K562 (cell line): ENCODE measurements around the gene DTNA. TPM values are rescaled to one million over a fixed set of nuclear protein-coding genes. Genes with fewer than 3 reads are reported as not detected.

Experiments used
- ATAC-seq: fragments of 200-7000 bp; cut with Tn5 transposase; 3 replicates; pipeline ENCODE4 v1.9.1; 2020; ENCODE audit warnings: moderate library complexity
- BruUV-seq: library from RNA; stranded (reverse); fragments of 400-500 nt; replicated peaks from 2 replicates; lab custom pipeline; 2021; lab: Mats Ljungman, UMichigan
- CTCF ChIA-PET: fragments of 300-600 bp; formaldehyde crosslinking; extraction: SDS; loops from one replicate; lab custom pipeline; 2021; ENCODE audit warnings: low intra/inter-chr PET ratio; lab: Yijun Ruan, JAX
- POLR2A ChIA-PET: fragments of 300-600, 350-650 bp; sonication (Branson Sonifier 250); formaldehyde crosslinking; extraction: SDS; loops from one replicate; lab custom pipeline; 2021; ENCODE audit warnings: antibody characterized with exemption, inconsistent platforms; lab: Yijun Ruan, JAX
- DNase-seq, 4 experiments: peaks; one replicate each; pipeline versions ENCODE4 v3.0.0 to v3.0.0-alpha.2; 2011 to 2018; ENCODE audit warnings: low spot score in 3 of 4, mixed read lengths in 3 of 4; ENCODE audit errors: extremely low read depth in 1 of 4
- FAIRE-seq: peaks from 2 replicates; lab custom pipeline; 2011; peaks lifted over from hg19 to GRCh38; lab: Jason Lieb, UNC
- H2AFZ ChIP-seq: 2 replicates; pipeline ENCODE4 v1.6.0; 2011; ENCODE audit warnings: low read depth, low read length, control low read depth, inconsistent platforms
- H3K27ac ChIP-seq: fragments of 200-600 bp; 3 replicates; pipeline ENCODE4 v1.8.0; 2011; ENCODE audit warnings: low read depth, mild to moderate bottlenecking, control low read depth, inconsistent platforms, low read length, moderate library complexity, mixed read lengths; ENCODE audit errors: extremely low read depth
- H3K27me3 ChIP-seq, 2 experiments: fragments of 300-600 bp in 1 of 2; 2 replicates in 1 of 2; 3 replicates in 1 of 2; pipeline versions ENCODE4 v1.6.0 to v1.8.0; 2011; ENCODE audit warnings: inconsistent platforms in 2 of 2, low read length in 2 of 2, mild to moderate bottlenecking in 1 of 2, mixed read lengths in 1 of 2, moderate library complexity in 1 of 2; ENCODE audit not compliant: control insufficient read depth in 2 of 2, insufficient read depth in 2 of 2
- H3K36me3 ChIP-seq: fragments of 300-600 bp; 3 replicates; pipeline ENCODE4 v1.8.0; 2011; ENCODE audit warnings: mild to moderate bottlenecking, low read length, inconsistent platforms; ENCODE audit not compliant: control insufficient read depth, insufficient read depth
- H3K4me1 ChIP-seq, 2 experiments: fragments of 200-600 bp in 1 of 2; replicated peaks in 1 of 2; 2 replicates in 1 of 2; 3 replicates in 1 of 2; pipeline versions ENCODE4 v1.5.1 to v1.8.0; 2011; ENCODE audit warnings: inconsistent platforms in 2 of 2, low read length in 2 of 2, mild to moderate bottlenecking in 1 of 2, mixed read lengths in 1 of 2, moderate library complexity in 1 of 2; ENCODE audit not compliant: control insufficient read depth in 2 of 2, insufficient read depth in 2 of 2
- H3K4me2 ChIP-seq: 2 replicates; pipeline ENCODE4 v1.6.1; 2011; ENCODE audit warnings: low read length, control low read depth, inconsistent platforms, mixed read lengths; ENCODE audit not compliant: insufficient read depth
- H3K4me3 ChIP-seq: fragments of 200-600 bp; sonication (generic), shearing (Covaris generic); 2 replicates; pipeline ENCODE4 v1.5.1; 2016; ENCODE audit warnings: control low read depth, inconsistent platforms
- H3K79me2 ChIP-seq: fragments of 200-600 bp; 3 replicates; pipeline ENCODE4 v1.8.0; 2011; ENCODE audit warnings: low read length, inconsistent platforms; ENCODE audit not compliant: control insufficient read depth, insufficient read depth
- H3K9ac ChIP-seq, 2 experiments: 2 replicates each; pipeline versions ENCODE4 v1.6.0 to v1.6.1; 2011; ENCODE audit warnings: low read depth in 2 of 2, low read length in 2 of 2, control low read depth in 1 of 2, inconsistent platforms in 1 of 2, mild to moderate bottlenecking in 1 of 2, mixed read lengths in 1 of 2; ENCODE audit not compliant: insufficient read depth in 1 of 2
- H3K9me1 ChIP-seq: one replicate; pipeline ENCODE4 v1.6.0; 2011; ENCODE audit warnings: inconsistent platforms, mild to moderate bottlenecking, low read length, moderate library complexity; ENCODE audit not compliant: control insufficient read depth, insufficient read depth
- H3K9me3 ChIP-seq: replicated peaks from 2 replicates; pipeline ENCODE4 v1.5.1; 2011; ENCODE audit warnings: low read depth, low read length, inconsistent platforms; ENCODE audit not compliant: control insufficient read depth, insufficient read depth
- H4K20me1 ChIP-seq: replicated peaks from 2 replicates; pipeline ENCODE4 v1.6.1; 2011; ENCODE audit warnings: low read length, inconsistent platforms, mixed read lengths; ENCODE audit not compliant: control insufficient read depth, insufficient read depth
- BCOR ChIP-seq: fragments of 450-650 bp; IDR thresholded peaks from 2 replicates; pipeline ENCODE4 v1.6.1; 2016
- EP300 ChIP-seq: IDR thresholded peaks from 2 replicates; pipeline ENCODE4 v1.6.1; 2012; ENCODE audit warnings: low read length, improper control_type of control experiment
- HES1 ChIP-seq: fragments of 450-650 bp; IDR thresholded peaks from 2 replicates; pipeline ENCODE4 v1.6.1; 2016; ENCODE audit warnings: low read depth, mild to moderate bottlenecking, moderate library complexity
- LARP7 ChIP-seq: fragments of 450-650 bp; IDR thresholded peaks from 2 replicates; pipeline ENCODE4 v1.6.1; 2016
- PTRF ChIP-seq: fragments of 450-650 bp; IDR thresholded peaks from 2 replicates; pipeline ENCODE4 v1.6.1; 2016; ENCODE audit warnings: mild to moderate bottlenecking, missing genetic modification characterization, missing compliant biosample characterization
- RBM14 ChIP-seq: fragments of 200-400 bp; formaldehyde crosslinking; IDR thresholded peaks from 2 replicates; pipeline ENCODE4 v1.6.1; 2018; ENCODE audit warnings: low read depth, mild to moderate bottlenecking, low read length, moderate library complexity, borderline replicate concordance; ENCODE audit not compliant: insufficient read depth
- ZFP36 ChIP-seq: fragments of 150-350 bp; IDR thresholded peaks from 2 replicates; pipeline ENCODE4 v1.6.1; 2018; ENCODE audit warnings: low read length, low read depth; ENCODE audit not compliant: partially characterized antibody
- ZNF174 ChIP-seq: fragments of 250-450 bp; sonication (Bioruptor Pico); IDR thresholded peaks from 2 replicates; pipeline ENCODE4 v1.4.0; 2020; ENCODE audit warnings: mild to moderate bottlenecking
- ZNF384 ChIP-seq: IDR thresholded peaks from 2 replicates; pipeline ENCODE4 v1.6.1; 2012; ENCODE audit warnings: low read depth, low read length, improper control_type of control experiment
- WGBS: fragments of 100-300 bp; shearing (Covaris generic); methylation state at CpG from one replicate; pipeline ENCODE4 v1.1.6; 2016; ENCODE audit warnings: low coverage, mixed read lengths; ENCODE audit not compliant: insufficient coverage; ENCODE audit errors: missing lambda C conversion rate; 5-methylcytosine and 5-hydroxymethylcytosine counted together
- in situ Hi-C: fragments of 300-500 bp; cut with MboI; formaldehyde crosslinking; loops from 4 replicates; pipeline ENCODE4 v1.15.0; 2018; ENCODE audit warnings: inconsistent platforms, mixed read lengths
- intact Hi-C: fragments of 100-400 bp; cut with micrococcal nuclease; formaldehyde crosslinking; loops from 2 replicates; pipeline ENCODE4 v1.14.2; 2022
- polyA plus RNA-seq, 8 experiments: library from polyadenylated mRNA; depleted of rRNA in 4 of 8; stranded (reverse) in 5 of 8; unstranded in 3 of 8; fragments of >200 nt; fragmentation: Nextera tagmentation in 2 of 8; fragmentation: Illumina TruSeq in 1 of 8; extraction: Ambion mirVana in 2 of 8; extraction: Trizol in 1 of 8; gene quantifications; 2 replicates each; pipeline versions ENCODE4 v1.2.1 to v1.2.3, GENCODE V29; 2011 to 2014; ENCODE audit warnings: inconsistent platforms in 1 of 8, missing spikeins in 1 of 8
- total RNA-seq, 7 experiments: library from RNA; depleted of rRNA in 6 of 7; stranded (reverse); fragments of >200 nt in 6 of 7; fragmentation: Illumina TruSeq in 2 of 7; extraction: Trizol in 2 of 7; gene quantifications; 2 replicates each; pipeline versions ENCODE4 v1.2.1 to v1.2.3, GENCODE V29; 2011 to 2021; ENCODE audit warnings: low replicate concordance in 1 of 7

DTNA gene
- total and polyA plus RNA-seq, 9 of the 15 experiments (the other 6 are each of a cell fraction or from before 2014, with no cell fraction given) = 0.07 to 2.4 (median 0.22) TPM; not detected in 2

GRCh38 chr18:34921226-34921625 lies 211.1 kb downstream of the DTNA start:
- no peak for TF ChIP-seq EP300
- no peak for TF ChIP-seq HES1
- no peak for TF ChIP-seq ZFP36
- TF ChIP-seq RBM14 = no peak
- no peak for TF ChIP-seq BCOR
- TF ChIP-seq ZNF384 = no peak
- TF ChIP-seq LARP7 = no peak
- TF ChIP-seq ZNF174 (CRISPR knock-in tag) = no peak
- TF ChIP-seq PTRF (tag) = no peak
- ATAC-seq (no peak), DNase-seq (no peak), FAIRE-seq (no peak)
- H3K9ac ChIP-seq = no peak overlapping the region
- H3K4me2 ChIP-seq = no peak overlapping the region
- H3K27ac ChIP-seq = no peak overlapping the region
- CTCF ChIA-PET = no interaction called here
- H2AFZ ChIP-seq = no peak overlapping the region
- no peaks in the 10 kb centered on the region for H3K9me3 ChIP-seq
- 0% methylated on average over 1 of the region's 1 CpG for WGBS
- no peaks in the 10 kb centered on the region for H3K4me1 ChIP-seq
- no peak overlapping the region for H3K4me3 ChIP-seq
- POLR2A ChIA-PET = interaction anchor here (0.6 to 1.0 kb wide), 2 partner anchors 11 to 426 kb away, joined by 3 to 4 read pairs; no protein-coding TSS in a partner anchor
- BruUV-seq = no TSS peak
- no peaks in the 10 kb centered on the region for H3K79me2 ChIP-seq
- no peaks in the 10 kb centered on the region for H4K20me1 ChIP-seq
- no peaks in the 10 kb centered on the region for H3K9me1 ChIP-seq
- intact Hi-C loops = no loop called here
- in situ Hi-C loops = no loop called here
- H3K27me3 ChIP-seq = peaks cover 0 to 4% of the 10 kb centered on the region in 2 experiments; a peak in 1 of 5 replicates
- no peaks in the 10 kb centered on the region for H3K36me3 ChIP-seq
